Activated CD4-positive, alpha-beta T cell treated with anti-CD3 and anti-CD28 coated beads, Interleukin-2, amount 10 ng/mL, durations not matched to agents 7 days and 5 days (primary cell): Measurements from ENCODE around the gene SLC30A5. TPM values are rescaled to one million over a fixed set of nuclear protein-coding genes. Genes with fewer than 3 reads are reported as not detected.

Experiments
- CTCF ChIA-PET: fragments of 350-600 bp; sonication (Branson Sonifier 250); formaldehyde crosslinking; loops from one replicate; lab custom pipeline; 2021; ENCODE audit warnings: antibody characterized with exemption; lab: Charles Lee
- POLR2A ChIA-PET: fragments of 350-600 bp; sonication (Branson Sonifier 250); formaldehyde crosslinking; loops from one replicate; lab custom pipeline; 2021; ENCODE audit warnings: antibody characterized with exemption; lab: Charles Lee
- DNase-seq: peaks from one replicate; pipeline ENCODE4 v3.0.0-alpha.2; 2020
- H3K27ac Mint-ChIP-seq: one replicate; pipeline ENCODE4 v1.8.0; 2021; ENCODE audit warnings: mild to moderate bottlenecking, moderate library complexity, mixed read lengths
- H3K27me3 Mint-ChIP-seq: one replicate; pipeline ENCODE4 v1.8.0; 2021; ENCODE audit warnings: mixed read lengths
- H3K36me3 Mint-ChIP-seq: one replicate; pipeline ENCODE4 v1.8.0; 2021; ENCODE audit warnings: low read depth, mixed read lengths
- H3K4me1 Mint-ChIP-seq: one replicate; pipeline ENCODE4 v1.8.0; 2021; ENCODE audit warnings: mixed read lengths
- H3K4me3 Mint-ChIP-seq: one replicate; pipeline ENCODE4 v1.8.0; 2021; ENCODE audit warnings: mild to moderate bottlenecking, moderate library complexity, mixed read lengths
- H3K9me3 Mint-ChIP-seq: one replicate; pipeline ENCODE4 v1.8.0; 2021; ENCODE audit warnings: mixed read lengths
- total RNA-seq, 2 experiments: library from RNA; stranded (reverse); gene quantifications; one replicate each; pipeline ENCODE4 v1.2.3, GENCODE V29; 2021

Gene SLC30A5
- total RNA-seq, 2 experiments from 2014 or later, result 40.2 to 50.5 TPM

- Mint-ChIP-seq H3K27ac (no peak overlapping the region), H3K4me1 (no peaks in the 10 kb centered on the region), H3K4me3 (no peak overlapping the region), H3K27me3 (no peaks in the 10 kb centered on the region), H3K9me3 (no peaks in the 10 kb centered on the region), H3K36me3 (no peaks in the 10 kb centered on the region)
- DNase-seq, result no peak
- CTCF ChIA-PET, result no interaction called here
- POLR2A ChIA-PET, result interaction anchor here (0.5 kb wide), 1 partner anchor 10 kb away, joined by 3 read pairs; no protein-coding TSS in a partner anchor
Measured at GRCh38 chr5:69149676-69150010, 55.8 kb downstream of the SLC30A5 start.

GRCh38 chr5:69152731-69153130 lies 58.9 kb downstream of the SLC30A5 start:
- no peak overlapping the region for H3K4me3 Mint-ChIP-seq
- H3K4me1 Mint-ChIP-seq, result no peaks in the 10 kb centered on the region
- no peak for DNase-seq
- H3K27ac Mint-ChIP-seq, result no peak overlapping the region
- H3K27me3 Mint-ChIP-seq, result no peaks in the 10 kb centered on the region
- POLR2A ChIA-PET, result no interaction called here
- CTCF ChIA-PET, result interaction anchor here (0.6 to 1.2 kb wide), 3 partner anchors 9 to 59 kb away, joined by 3 read pairs; partner anchors contain the start of gene SLC30A5
- no peaks in the 10 kb centered on the region for H3K9me3 Mint-ChIP-seq
- H3K36me3 Mint-ChIP-seq, result no peaks in the 10 kb centered on the region

- no peaks in the 10 kb centered on the region for H3K36me3 Mint-ChIP-seq
- H3K27me3 Mint-ChIP-seq, result no peaks in the 10 kb centered on the region
- ChIA-PET POLR2A (no interaction called here), CTCF (interaction anchor here (0.7 kb wide), 1 partner anchor 130 kb away, joined by 3 read pairs; no protein-coding TSS in a partner anchor)
- no peak overlapping the region for H3K4me3 Mint-ChIP-seq
- no peaks in the 10 kb centered on the region for H3K9me3 Mint-ChIP-seq
- H3K4me1 Mint-ChIP-seq, result no peaks in the 10 kb centered on the region
- H3K27ac Mint-ChIP-seq, result no peak overlapping the region
- DNase-seq, result no peak
Measured at GRCh38 chr5:69156456-69156855, 62.6 kb downstream of the SLC30A5 start.

- no peaks in the 10 kb centered on the region for H3K9me3 Mint-ChIP-seq
- ChIA-PET CTCF (no interaction called here), POLR2A (interaction anchor here (0.7 kb wide), 1 partner anchor 393 kb away, joined by 8 read pairs; no protein-coding TSS in a partner anchor)
- no peaks in the 10 kb centered on the region for H3K4me1 Mint-ChIP-seq
- H3K36me3 Mint-ChIP-seq, result no peaks in the 10 kb centered on the region
- no peak overlapping the region for H3K4me3 Mint-ChIP-seq
- DNase-seq, result no peak
- no peak overlapping the region for H3K27ac Mint-ChIP-seq
- no peaks in the 10 kb centered on the region for H3K27me3 Mint-ChIP-seq
Measured at GRCh38 chr5:69158039-69158438, 64.2 kb downstream of the SLC30A5 start.

- Mint-ChIP-seq H3K4me1 (peaks cover under 1% of the 10 kb centered on the region), H3K4me3 (no peak overlapping the region), H3K27ac (no peak overlapping the region), H3K36me3 (no peaks in the 10 kb centered on the region), H3K9me3 (peaks cover under 1% of the 10 kb centered on the region), H3K27me3 (no peaks in the 10 kb centered on the region)
- DNase-seq, result no peak
- CTCF ChIA-PET, result interaction anchor here (0.6 to 1.1 kb wide), 3 partner anchors 30 to 207 kb away, joined by 3 to 4 read pairs (median 4); no protein-coding TSS in a partner anchor
- POLR2A ChIA-PET, result no interaction called here
Measured at GRCh38 chr5:69160651-69161050, 66.8 kb downstream of the SLC30A5 start.

GRCh38 chr5:69166686-69167492 lies 73.1 kb downstream of the SLC30A5 start, which contains the start of gene CCNB1:
TSS of gene CCNB1 (plus strand) at chr5:69167150. CDS start at chr5:69167263, 113 bp downstream.
- Mint-ChIP-seq H3K27me3 (no peaks in the 10 kb centered on the region), H3K36me3 (peaks cover 41% of the 10 kb centered on the region)

GRCh38 chr5:69167493-69167855 lies 73.7 kb downstream of the SLC30A5 start:
- H3K36me3 Mint-ChIP-seq, result peaks cover 43% of the 10 kb centered on the region
- H3K27ac Mint-ChIP-seq, result peak overlapping the region; percentile 92
- DNase-seq, result peak; percentile 6
- H3K9me3 Mint-ChIP-seq, result peaks cover 2% of the 10 kb centered on the region
- no peaks in the 10 kb centered on the region for H3K27me3 Mint-ChIP-seq
- ChIA-PET CTCF (interaction anchor here (0.7 to 1.6 kb wide), 3 partner anchors 22 to 125 kb away, joined by 3 to 6 read pairs (median 4); partner anchors contain the start of genes CENPH and SLC30A5), POLR2A (no interaction called here)
- H3K4me3 Mint-ChIP-seq, result peak overlapping the region; percentile 84
- peaks cover 44% of the 10 kb centered on the region for H3K4me1 Mint-ChIP-seq

More at GRCh38 chr5:69166686-69167492, 73.1 kb downstream of the SLC30A5 start, which contains the start of gene CCNB1:
- CTCF ChIA-PET, result interaction anchor here (0.7 to 1.6 kb wide), 5 partner anchors 8 to 73 kb away, joined by 3 to 6 read pairs (median 3); partner anchors contain the start of genes CENPH and SLC30A5
- H3K4me3 Mint-ChIP-seq, result peak within 1 kb of the TSS; percentile 84
- peaks cover 42% of the 10 kb centered on the region for H3K4me1 Mint-ChIP-seq
- DNase-seq, result peak; percentile 99
- peak within 1 kb of the TSS; percentile 92 for H3K27ac Mint-ChIP-seq
- H3K9me3 Mint-ChIP-seq, result peaks cover 2% of the 10 kb centered on the region
- POLR2A ChIA-PET, result interaction anchor here (0.6 kb wide), 1 partner anchor 15 kb away, joined by 5 read pairs; no protein-coding TSS in a partner anchor

- Mint-ChIP-seq H3K4me3 (peak overlapping the region; percentile 84), H3K27me3 (no peaks in the 10 kb centered on the region), H3K9me3 (peaks cover 2% of the 10 kb centered on the region), H3K27ac (peak overlapping the region; percentile 92), H3K4me1 (peaks cover 46% of the 10 kb centered on the region), H3K36me3 (peaks cover 46% of the 10 kb centered on the region)
- DNase-seq, result peak; percentile 14
- CTCF ChIA-PET, result interaction anchor here (0.7 to 1.8 kb wide), 3 partner anchors 22 to 125 kb away, joined by 3 to 4 read pairs (median 4); partner anchors contain the start of gene CENPH
- POLR2A ChIA-PET, result no interaction called here
Measured at GRCh38 chr5:69167929-69168328, 74.1 kb downstream of the SLC30A5 start.

GRCh38 chr5:69170495-69170894 lies 76.7 kb downstream of the SLC30A5 start:
- POLR2A ChIA-PET, result no interaction called here
- CTCF ChIA-PET, result interaction anchor here (1.5 to 2.4 kb wide), 2 partner anchors 9 to 10 kb away, joined by 5 to 9 read pairs; no protein-coding TSS in a partner anchor
- H3K4me1 Mint-ChIP-seq, result peaks cover 54% of the 10 kb centered on the region
- peaks cover 2% of the 10 kb centered on the region for H3K9me3 Mint-ChIP-seq
- H3K27me3 Mint-ChIP-seq, result no peaks in the 10 kb centered on the region
- H3K27ac Mint-ChIP-seq, result no peak overlapping the region
- DNase-seq, result no peak
- no peak overlapping the region for H3K4me3 Mint-ChIP-seq
- H3K36me3 Mint-ChIP-seq, result peaks cover 69% of the 10 kb centered on the region

GRCh38 chr5:69170969-69171368 lies 77.2 kb downstream of the SLC30A5 start:
- Mint-ChIP-seq H3K4me3 (no peak overlapping the region), H3K27me3 (no peaks in the 10 kb centered on the region), H3K9me3 (no peaks in the 10 kb centered on the region), H3K27ac (peak overlapping the region; percentile 36), H3K4me1 (peaks cover 52% of the 10 kb centered on the region), H3K36me3 (peaks cover 72% of the 10 kb centered on the region)
- ChIA-PET CTCF (interaction anchor here (1.5 to 2.4 kb wide), 2 partner anchors 9 to 10 kb away, joined by 5 to 9 read pairs; no protein-coding TSS in a partner anchor), POLR2A (no interaction called here)
- no peak for DNase-seq
